Ovary (tissue), 3 donors: ENCODE results near the gene DEPDC4.

Experiments used
- CTCF ChIP-seq, 3 donors: fragments of 450-650 bp in 2 of 3; fragments of 200-600 bp in 1 of 3; IDR thresholded peaks; one replicate each; pipeline versions ENCODE4 v1.5.1 to v1.8.0; 2016 to 2022; ENCODE audit warnings: antibody characterized with exemption in 3 of 3, mild to moderate bottlenecking in 1 of 3
- EP300 ChIP-seq: sonication (generic); formaldehyde crosslinking; IDR thresholded peaks from one replicate; pipeline ENCODE4 v1.6.1; 2017; ENCODE audit warnings: antibody characterized with exemption
- POLR2A ChIP-seq: fragments of 450-650 bp; IDR thresholded peaks from one replicate; pipeline ENCODE4 v1.6.1; 2017; ENCODE audit warnings: antibody characterized with exemption, mild to moderate bottlenecking, moderate library complexity
- donor health status: DM: no; HTN: no; CAD: no.

GRCh38 chr12:100293017-100293416 is 26.1 kb upstream of the DEPDC4 start:
- TF ChIP-seq CTCF (IDR thresholded peaks at IDR 0.05) (no peak), POLR2A (no peak), EP300 (no peak)
